ENCODE measurements around the gene CNOT4.
"Not testable (repeated sequence)": the region's sequence is repeated elsewhere in the genome, so short reads cannot be mapped to it uniquely, and the experiment has no call there.

The CNOT4 gene

DNA sequence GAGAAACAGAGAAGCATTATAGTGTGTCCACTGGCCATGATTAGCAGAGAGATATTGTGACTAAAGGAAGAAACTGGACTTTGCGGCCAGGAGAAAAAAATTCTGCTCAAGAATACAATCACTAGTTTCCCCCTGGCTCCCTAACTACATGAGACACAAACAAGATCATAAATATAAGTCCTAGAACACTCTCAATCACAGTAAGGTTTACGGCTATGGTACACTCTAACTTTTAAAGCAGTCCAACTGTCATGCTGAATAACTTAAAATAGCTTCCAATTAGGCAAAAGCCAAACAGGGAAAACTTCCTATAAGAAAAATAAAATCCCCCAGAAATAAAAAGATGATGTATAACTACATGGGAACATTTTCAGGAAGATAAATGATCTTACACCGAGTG lies 144.2 kb downstream of the CNOT4 start:
- no peak overlapping the region for H3K9ac ChIP-seq (ENCODE audit: low read depth, low read length)

DNA sequence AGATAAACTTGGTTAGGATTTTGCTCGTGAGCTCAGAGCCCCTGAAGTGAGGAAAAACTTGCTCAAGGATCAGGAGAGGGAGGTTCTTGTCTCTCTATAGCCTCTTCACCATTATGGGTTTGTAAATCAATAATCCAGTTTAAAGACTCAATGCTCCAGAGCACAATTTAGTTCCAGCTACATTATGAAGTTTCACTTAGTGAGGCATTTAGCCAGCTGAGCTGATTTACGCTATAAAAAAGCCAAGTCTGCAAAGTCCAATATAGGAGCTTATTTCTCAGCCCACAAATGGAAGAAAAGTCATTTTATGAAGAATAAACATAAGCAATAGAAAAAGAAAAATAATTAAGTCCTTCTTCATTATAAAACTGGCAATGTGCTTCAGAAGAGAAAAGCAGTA lies 145.7 kb downstream of the CNOT4 start:
- Histone ChIP-seq H3K4me3 (ENCODE audit: low read depth, low read length) (no peak overlapping the region), H3K4me1 (ENCODE audit: control insufficient read depth, insufficient read depth, low read length) (peaks cover 12% of the 10 kb centered on the region; the same call in 1 of the 2 replicates), H3K9ac (ENCODE audit: low read depth, low read length) (no peak overlapping the region)

More for the DNA sequence above, 144.2 kb downstream of the CNOT4 start:
- H3K27me3 ChIP-seq (ENCODE audit: control insufficient read depth, insufficient read depth, low read length) = no peaks in the 10 kb centered on the region
- H3K4me1 ChIP-seq (ENCODE audit: control insufficient read depth, insufficient read depth, low read length) = peaks cover 12% of the 10 kb centered on the region; the same call in 1 of the 2 replicates
- no peak overlapping the region for H3K4me3 ChIP-seq (ENCODE audit: low read depth, low read length)
- H3K27ac ChIP-seq (ENCODE audit: low read depth, low read length) = no peak overlapping the region
- peaks cover 8% of the 10 kb centered on the region for H3K36me3 ChIP-seq (ENCODE audit: control insufficient read depth, insufficient read depth, low read length)
- H3K9me3 ChIP-seq (ENCODE audit: control insufficient read depth, insufficient read depth, low read length) = no peaks in the 10 kb centered on the region

DNA sequence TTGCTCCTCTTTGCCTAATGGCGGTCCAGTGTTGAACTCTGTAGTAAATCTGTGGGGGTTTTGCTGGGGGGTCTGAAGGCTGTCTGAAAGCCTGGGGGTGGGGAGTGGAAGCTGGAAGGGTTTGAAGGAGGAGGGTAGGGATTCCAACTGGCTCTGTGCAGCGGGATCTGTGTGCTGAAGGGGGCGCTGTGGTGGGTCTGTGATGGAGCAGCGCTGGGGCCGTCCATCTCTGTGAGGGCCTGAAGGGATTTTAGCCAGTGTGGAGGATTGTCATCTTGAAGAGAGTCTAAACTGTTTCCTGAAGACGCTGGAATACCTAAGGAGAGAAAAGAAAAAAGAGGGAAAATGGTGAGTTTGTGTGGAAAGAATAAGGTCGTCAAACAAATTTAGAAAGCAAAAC lies 147.0 kb downstream of the CNOT4 start:
- Histone ChIP-seq H3K9ac (ENCODE audit: low read depth, low read length) (no peak overlapping the region), H3K36me3 (ENCODE audit: control insufficient read depth, insufficient read depth, low read length) (peaks cover 8% of the 10 kb centered on the region), H3K4me3 (ENCODE audit: low read depth, low read length) (no peak overlapping the region), H3K27ac (ENCODE audit: low read depth, low read length) (no peak overlapping the region), H3K9me3 (ENCODE audit: control insufficient read depth, insufficient read depth, low read length) (no peaks in the 10 kb centered on the region), H3K27me3 (ENCODE audit: control insufficient read depth, insufficient read depth, low read length) (no peaks in the 10 kb centered on the region), H3K4me1 (ENCODE audit: control insufficient read depth, insufficient read depth, low read length) (peaks cover 12% of the 10 kb centered on the region; the same call in 1 of the 2 replicates)

More for the DNA sequence above, 145.7 kb downstream of the CNOT4 start:
- peaks cover 8% of the 10 kb centered on the region for H3K36me3 ChIP-seq (ENCODE audit: control insufficient read depth, insufficient read depth, low read length)
- H3K9me3 ChIP-seq (ENCODE audit: control insufficient read depth, insufficient read depth, low read length) = no peaks in the 10 kb centered on the region
- H3K27ac ChIP-seq (ENCODE audit: low read depth, low read length) = no peak overlapping the region
- H3K27me3 ChIP-seq (ENCODE audit: control insufficient read depth, insufficient read depth, low read length) = no peaks in the 10 kb centered on the region

DNA sequence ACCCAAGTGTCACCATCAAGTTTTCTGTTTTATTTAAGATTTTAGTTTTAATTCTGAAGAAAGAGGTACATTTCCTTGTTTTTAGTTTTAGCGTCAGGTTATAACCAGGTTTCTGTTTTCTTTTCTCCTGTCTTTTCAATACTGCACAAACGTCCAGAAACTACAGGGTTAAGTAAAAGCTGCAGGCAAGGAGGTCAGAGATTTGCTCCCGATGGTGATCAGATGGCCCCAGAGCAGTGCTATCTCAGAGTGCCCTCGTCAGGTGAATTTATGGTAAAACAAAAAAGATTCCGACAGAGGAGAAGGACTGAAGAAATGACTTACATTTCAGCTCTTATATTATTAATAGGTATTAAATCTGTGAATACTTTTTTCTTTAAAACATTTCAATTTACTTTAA lies 148.1 kb downstream of the CNOT4 start:
- H3K9me3 ChIP-seq (ENCODE audit: control insufficient read depth, insufficient read depth, low read length) = no peaks in the 10 kb centered on the region
- no peak overlapping the region for H3K9ac ChIP-seq (ENCODE audit: low read depth, low read length)
- no peak overlapping the region for H3K27ac ChIP-seq (ENCODE audit: low read depth, low read length)
- H3K27me3 ChIP-seq (ENCODE audit: control insufficient read depth, insufficient read depth, low read length) = no peaks in the 10 kb centered on the region
- no peak overlapping the region for H3K4me3 ChIP-seq (ENCODE audit: low read depth, low read length)
- H3K36me3 ChIP-seq (ENCODE audit: control insufficient read depth, insufficient read depth, low read length) = peaks cover 8% of the 10 kb centered on the region
- H3K4me1 ChIP-seq (ENCODE audit: control insufficient read depth, insufficient read depth, low read length) = peaks cover 12% of the 10 kb centered on the region; the same call in 1 of the 2 replicates

DNA sequence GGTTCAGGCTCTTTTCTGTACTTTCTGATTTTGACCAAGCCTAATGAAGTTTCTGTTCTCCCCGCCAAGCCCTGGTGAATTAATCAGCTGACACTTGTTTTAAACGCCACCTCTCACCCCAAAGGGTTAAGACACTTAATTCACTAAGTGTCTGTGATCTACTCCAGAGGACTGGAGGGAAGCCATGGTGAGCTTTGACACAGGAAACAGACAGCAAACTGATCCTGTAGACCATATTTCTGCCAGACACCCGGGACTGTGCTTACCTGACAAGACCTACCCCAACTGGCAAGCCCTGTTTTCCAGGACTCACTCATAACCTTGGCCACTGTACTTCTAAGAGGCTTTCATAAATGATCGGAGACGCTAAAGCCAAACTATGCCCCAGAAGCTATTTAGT lies 150.3 kb downstream of the CNOT4 start:
- Histone ChIP-seq H3K27ac (ENCODE audit: low read depth, low read length) (no peak overlapping the region), H3K4me1 (ENCODE audit: control insufficient read depth, insufficient read depth, low read length) (peaks cover 3% of the 10 kb centered on the region; the same call in 1 of the 2 replicates), H3K9me3 (ENCODE audit: control insufficient read depth, insufficient read depth, low read length) (no peaks in the 10 kb centered on the region), H3K36me3 (ENCODE audit: control insufficient read depth, insufficient read depth, low read length) (peaks cover 8% of the 10 kb centered on the region), H3K4me3 (ENCODE audit: low read depth, low read length) (no peak overlapping the region), H3K9ac (ENCODE audit: low read depth, low read length) (no peak overlapping the region), H3K27me3 (ENCODE audit: control insufficient read depth, insufficient read depth, low read length) (no peaks in the 10 kb centered on the region)

DNA sequence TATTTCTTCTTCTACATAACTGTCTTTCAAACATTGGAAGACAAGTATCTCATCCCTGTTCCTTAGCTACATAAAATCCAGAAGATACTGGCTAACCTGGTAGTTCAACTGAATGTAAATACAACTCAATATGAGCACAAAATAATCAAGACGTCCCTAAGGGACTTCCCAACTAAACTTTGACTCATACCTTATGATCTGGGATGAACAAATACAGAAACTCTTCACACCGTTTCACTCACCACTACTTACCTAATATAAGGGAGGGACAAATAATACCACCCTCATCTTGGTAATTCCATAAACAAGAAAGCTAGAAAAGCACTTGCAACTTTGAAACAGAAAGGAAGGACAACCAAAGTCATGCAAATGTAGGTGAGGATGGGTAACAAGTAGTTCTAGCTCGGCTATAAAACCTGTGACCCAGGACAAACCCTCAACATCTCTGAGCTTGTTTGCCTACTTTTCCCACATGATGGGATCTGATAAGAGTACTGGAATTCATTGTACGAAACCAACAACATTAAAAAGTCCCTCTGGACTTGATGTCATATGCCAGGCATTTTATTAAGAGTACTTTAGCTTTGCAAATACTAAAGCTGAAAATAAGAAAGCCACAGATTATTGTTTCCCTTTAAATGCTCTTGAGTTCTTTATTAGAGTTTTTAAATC lies 154.4 kb downstream of the CNOT4 start:
- H3K27ac ChIP-seq (ENCODE audit: low read depth, low read length) = no peak overlapping the region
- no peak overlapping the region for H3K9ac ChIP-seq (ENCODE audit: low read depth, low read length)
- H3K4me3 ChIP-seq (ENCODE audit: low read depth, low read length) = no peak overlapping the region
- H3K4me1 ChIP-seq (ENCODE audit: control insufficient read depth, insufficient read depth, low read length) = no peaks in the 10 kb centered on the region
- no peaks in the 10 kb centered on the region for H3K27me3 ChIP-seq (ENCODE audit: control insufficient read depth, insufficient read depth, low read length)
- no peaks in the 10 kb centered on the region for H3K36me3 ChIP-seq (ENCODE audit: control insufficient read depth, insufficient read depth, low read length)
- no peaks in the 10 kb centered on the region for H3K9me3 ChIP-seq (ENCODE audit: control insufficient read depth, insufficient read depth, low read length)

DNA sequence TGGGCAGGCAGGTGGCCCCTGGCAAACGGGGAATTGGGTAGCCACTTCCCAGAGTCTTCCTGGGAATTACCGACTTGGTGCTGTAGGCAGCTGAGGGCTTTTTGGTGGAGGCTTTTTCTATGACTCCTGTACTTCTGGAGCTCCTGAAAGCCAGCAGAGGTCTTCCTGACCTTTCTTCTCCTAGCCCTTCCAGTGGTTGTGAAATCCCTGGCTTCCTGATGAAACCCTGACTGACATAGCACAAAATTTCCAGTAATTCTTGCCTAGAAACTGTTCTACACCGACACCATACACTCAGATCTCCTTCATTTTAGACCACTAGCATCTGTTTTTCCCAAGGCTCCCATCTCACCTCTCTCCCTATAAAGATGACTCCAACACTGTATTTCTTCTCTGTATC lies 156.1 kb downstream of the CNOT4 start:
- Histone ChIP-seq H3K36me3 (ENCODE audit: control insufficient read depth, insufficient read depth, low read length) (no peaks in the 10 kb centered on the region), H3K9me3 (ENCODE audit: control insufficient read depth, insufficient read depth, low read length) (no peaks in the 10 kb centered on the region), H3K4me3 (ENCODE audit: low read depth, low read length) (no peak overlapping the region), H3K9ac (ENCODE audit: low read depth, low read length) (no peak overlapping the region), H3K27ac (ENCODE audit: low read depth, low read length) (no peak overlapping the region), H3K4me1 (ENCODE audit: control insufficient read depth, insufficient read depth, low read length) (no peaks in the 10 kb centered on the region), H3K27me3 (ENCODE audit: control insufficient read depth, insufficient read depth, low read length) (no peaks in the 10 kb centered on the region)

DNA sequence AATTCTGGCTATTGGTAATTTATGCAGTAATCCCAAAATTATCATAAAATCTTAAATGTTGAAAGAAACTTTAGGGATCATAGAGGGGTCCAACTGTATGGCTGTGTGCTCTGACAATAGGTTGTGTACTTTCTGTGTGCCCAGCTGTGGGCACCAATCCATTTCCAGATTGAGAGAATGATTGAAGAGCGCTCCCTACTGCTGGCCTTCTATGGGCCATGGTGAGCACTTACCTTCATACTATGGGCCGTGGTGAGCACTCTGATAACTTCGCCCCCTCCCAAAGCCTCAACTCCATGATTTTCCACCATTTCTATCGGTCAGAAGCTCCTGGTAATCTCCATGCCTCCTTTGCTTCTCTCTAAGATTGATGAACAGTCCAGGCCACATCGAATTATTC lies 157.6 kb downstream of the CNOT4 start:
- H3K4me3 ChIP-seq (ENCODE audit: low read depth, low read length) = no peak overlapping the region
- no peaks in the 10 kb centered on the region for H3K4me1 ChIP-seq (ENCODE audit: control insufficient read depth, insufficient read depth, low read length)
- H3K9me3 ChIP-seq (ENCODE audit: control insufficient read depth, insufficient read depth, low read length) = no peaks in the 10 kb centered on the region
- H3K9ac ChIP-seq (ENCODE audit: low read depth, low read length) = no peak overlapping the region
- no peaks in the 10 kb centered on the region for H3K36me3 ChIP-seq (ENCODE audit: control insufficient read depth, insufficient read depth, low read length)
- no peak overlapping the region for H3K27ac ChIP-seq (ENCODE audit: low read depth, low read length)
- H3K27me3 ChIP-seq (ENCODE audit: control insufficient read depth, insufficient read depth, low read length) = no peaks in the 10 kb centered on the region

DNA sequence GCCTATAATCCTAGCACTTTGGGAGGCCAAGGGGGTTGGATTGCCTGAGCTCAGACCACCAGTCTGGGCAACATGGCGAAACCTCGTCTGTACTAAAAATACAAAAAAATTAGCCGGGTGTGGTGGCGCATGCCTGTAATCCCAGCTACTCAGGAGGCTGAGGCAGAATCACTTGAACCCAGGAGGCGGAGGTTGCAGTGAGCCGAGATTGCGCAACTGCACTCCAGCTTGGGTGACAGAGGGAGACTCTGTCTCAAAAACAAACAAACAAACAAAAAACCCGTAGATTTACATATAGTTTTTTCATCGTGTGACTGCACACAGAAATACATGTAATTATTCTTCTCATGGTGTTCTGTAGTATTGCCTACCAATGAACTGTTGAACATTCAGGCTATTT lies 158.8 kb downstream of the CNOT4 start:
- H3K4me1 ChIP-seq (ENCODE audit: control insufficient read depth, insufficient read depth, low read length); H3K4me3 ChIP-seq (ENCODE audit: low read depth, low read length); H3K36me3 ChIP-seq (ENCODE audit: control insufficient read depth, insufficient read depth, low read length); H3K9me3 ChIP-seq (ENCODE audit: control insufficient read depth, insufficient read depth, low read length); H3K27ac ChIP-seq (ENCODE audit: low read depth, low read length); H3K27me3 ChIP-seq (ENCODE audit: control insufficient read depth, insufficient read depth, low read length); H3K9ac ChIP-seq (ENCODE audit: low read depth, low read length): not testable (repeated sequence)

DNA sequence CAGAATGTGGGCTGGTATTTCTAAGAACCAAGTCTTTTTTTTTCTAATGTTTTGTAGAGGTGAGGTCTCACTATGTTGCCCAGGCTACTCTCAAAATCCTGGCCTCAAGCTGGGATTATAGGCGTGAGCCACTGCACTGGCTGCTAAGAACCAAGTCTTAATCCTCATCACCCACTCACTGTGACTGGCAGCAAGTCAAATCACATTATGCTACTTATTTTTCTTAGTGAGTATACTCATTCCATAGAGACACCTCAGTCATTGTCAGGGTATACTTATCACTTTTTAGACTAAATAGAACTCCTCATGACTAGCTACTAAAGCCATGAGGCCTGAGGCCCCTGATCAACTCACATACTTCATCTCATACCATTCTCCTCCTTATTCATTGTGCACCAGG lies 160.2 kb downstream of the CNOT4 start:
- Histone ChIP-seq H3K4me1 (ENCODE audit: control insufficient read depth, insufficient read depth, low read length) (no peaks in the 10 kb centered on the region), H3K9ac (ENCODE audit: low read depth, low read length) (no peak overlapping the region), H3K4me3 (ENCODE audit: low read depth, low read length) (no peak overlapping the region), H3K27ac (ENCODE audit: low read depth, low read length) (no peak overlapping the region), H3K9me3 (ENCODE audit: control insufficient read depth, insufficient read depth, low read length) (no peaks in the 10 kb centered on the region), H3K27me3 (ENCODE audit: control insufficient read depth, insufficient read depth, low read length) (no peaks in the 10 kb centered on the region), H3K36me3 (ENCODE audit: control insufficient read depth, insufficient read depth, low read length) (no peaks in the 10 kb centered on the region)

DNA sequence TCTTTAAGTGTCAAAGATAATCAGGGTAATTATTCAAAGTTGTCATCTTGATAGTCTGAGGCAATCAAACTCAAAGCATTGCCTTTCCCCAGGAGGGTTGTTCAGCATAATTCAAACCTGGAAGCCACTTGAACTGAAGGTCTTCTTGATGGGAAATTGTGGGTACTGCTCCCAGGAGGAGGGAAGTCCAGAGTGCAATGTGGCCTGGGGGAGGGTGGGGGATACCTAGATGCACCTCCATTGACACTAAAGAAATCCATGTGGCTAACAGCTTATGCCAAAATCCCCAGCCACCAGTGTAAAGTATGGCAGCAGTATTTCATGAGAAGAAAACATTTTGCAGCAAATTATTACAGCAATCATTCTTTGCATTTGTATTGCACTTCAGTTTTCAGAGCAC lies 161.4 kb downstream of the CNOT4 start:
- Histone ChIP-seq H3K27me3 (ENCODE audit: control insufficient read depth, insufficient read depth, low read length) (no peaks in the 10 kb centered on the region), H3K36me3 (ENCODE audit: control insufficient read depth, insufficient read depth, low read length) (no peaks in the 10 kb centered on the region), H3K9ac (ENCODE audit: low read depth, low read length) (no peak overlapping the region), H3K27ac (ENCODE audit: low read depth, low read length) (no peak overlapping the region), H3K4me3 (ENCODE audit: low read depth, low read length) (no peak overlapping the region), H3K4me1 (ENCODE audit: control insufficient read depth, insufficient read depth, low read length) (no peaks in the 10 kb centered on the region), H3K9me3 (ENCODE audit: control insufficient read depth, insufficient read depth, low read length) (no peaks in the 10 kb centered on the region)
